Measurements from ENCODE around the gene BASP1.
"Not testable (repeated sequence)": the region's sequence is repeated elsewhere in the genome, so short reads cannot be mapped to it uniquely, and the experiment has no call there.

Gene BASP1

GRCh38 chr5:17224858-17225511 lies 7.6 kb downstream of the BASP1 start:
- no peak for DNase-seq

- no peak for DNase-seq
Measured at GRCh38 chr5:17225520-17225919, 8.1 kb downstream of the BASP1 start.

- DNase-seq = no peak
Measured at GRCh38 chr5:17227868-17228267, 10.4 kb downstream of the BASP1 start.

- DNase-seq = no peak
Measured at GRCh38 chr5:17228821-17229291, 11.4 kb downstream of the BASP1 start.

- no peak for DNase-seq
Measured at GRCh38 chr5:17229313-17229712, 11.9 kb downstream of the BASP1 start.

- no peak for DNase-seq
Measured at GRCh38 chr5:17230191-17230590, 12.8 kb downstream of the BASP1 start.

GRCh38 chr5:17230808-17231525 lies 13.5 kb downstream of the BASP1 start:
- DNase-seq = no peak

- DNase-seq = no peak
Measured at GRCh38 chr5:17232405-17232804, 15.0 kb downstream of the BASP1 start.

- DNase-seq = no peak
Measured at GRCh38 chr5:17233488-17233887, 16.1 kb downstream of the BASP1 start.

GRCh38 chr5:17234374-17234773 lies 16.9 kb downstream of the BASP1 start:
- DNase-seq = no peak

GRCh38 chr5:17235731-17236330 lies 18.4 kb downstream of the BASP1 start:
- no peak for DNase-seq

- no peak for DNase-seq
Measured at GRCh38 chr5:17238521-17239041, 21.1 kb downstream of the BASP1 start.

GRCh38 chr5:17239953-17240352 lies 22.5 kb downstream of the BASP1 start:
- no peak for DNase-seq

- no peak for DNase-seq
Measured at GRCh38 chr5:17240487-17240886, 23.1 kb downstream of the BASP1 start.

- no peak for DNase-seq
Measured at GRCh38 chr5:17241635-17242034, 24.2 kb downstream of the BASP1 start.

- no peak for DNase-seq
Measured at GRCh38 chr5:17243287-17244063, 26.0 kb downstream of the BASP1 start.

GRCh38 chr5:17249029-17249634 lies 31.7 kb downstream of the BASP1 start:
- DNase-seq = no peak

- not testable (repeated sequence) for DNase-seq
Measured at GRCh38 chr5:17249841-17250240, 32.4 kb downstream of the BASP1 start.

GRCh38 chr5:17252543-17252942 lies 35.1 kb downstream of the BASP1 start:
- DNase-seq = no peak

GRCh38 chr5:17255471-17256021 lies 38.1 kb downstream of the BASP1 start:
- DNase-seq = no peak

GRCh38 chr5:17256171-17256570 lies 38.7 kb downstream of the BASP1 start:
- no peak for DNase-seq

- no peak for DNase-seq
Measured at GRCh38 chr5:17256839-17257238, 39.4 kb downstream of the BASP1 start.

Measured in CD4-positive, alpha-beta T cell treated with Interleukin-6 for 4 hours (primary cell).